Thyroid gland (tissue), 4 donors: Measurements from ENCODE around the gene FITM1. TPM values are rescaled to one million over a fixed set of nuclear protein-coding genes. Genes with fewer than 3 reads are reported as not detected.

Experiments
- DNase-seq, 2 donors: peaks; one replicate each; pipeline ENCODE4 v3.0.0-alpha.2; 2019
- H3K27ac ChIP-seq, 3 donors: fragments of 200-600 bp; sonication (generic); 1 replicate in 2 of 3; 2 replicates in 1 of 3; pipeline ENCODE4 v1.5.1; 2016 to 2019; ENCODE audit warnings: mild to moderate bottlenecking in 1 of 3, moderate library complexity in 1 of 3
- H3K27me3 ChIP-seq: fragments of 200-600 bp; sonication (generic); one replicate; pipeline ENCODE4 v1.5.1; 2019
- H3K36me3 ChIP-seq, 2 donors: fragments of 200-600 bp; sonication (generic); one replicate each; pipeline ENCODE4 v1.5.1; 2016 to 2019
- H3K4me1 ChIP-seq, 2 donors: fragments of 200-600 bp; sonication (generic); one replicate each; pipeline ENCODE4 v1.5.1; 2017 to 2019
- H3K4me3 ChIP-seq, 3 donors: fragments of 200-600 bp; sonication (generic); replicated peaks in 1 of 3; 1 replicate in 2 of 3; 2 replicates in 1 of 3; pipeline ENCODE4 v1.5.1; 2016; ENCODE audit warnings: mild to moderate bottlenecking in 1 of 3
- H3K9me3 ChIP-seq: fragments of 200-600 bp; sonication (generic); one replicate; pipeline ENCODE4 v1.5.1; 2017
- POLR2A ChIP-seq, 2 donors: fragments of 450-650 bp; IDR thresholded peaks; one replicate each; pipeline ENCODE4 v1.6.1; 2017; ENCODE audit warnings: antibody characterized with exemption in 2 of 2, mild to moderate bottlenecking in 2 of 2, moderate library complexity in 1 of 2
- WGBS, 2 donors: methylation state at CpG; one replicate each; pipeline ENCODE4 v1.1.5; 2017; 5-methylcytosine and 5-hydroxymethylcytosine counted together
- intact Hi-C: fragments of 100-400 bp; cut with DNase I; formaldehyde crosslinking; loops from one replicate; pipeline ENCODE4 v1.15.1; 2023
- total RNA-seq, 4 donors: library from RNA; depleted of rRNA; stranded (reverse); fragments of >200 nt; gene quantifications; one replicate each; pipeline ENCODE4 v1.2.3, GENCODE V29; 2016
- TF ChIP-seq, protein P1 (sequence below), 6 experiments: fragments of 200-600 bp in 3 of 6; fragments of 450-650 bp in 3 of 6; sonication (generic) in 3 of 6; IDR thresholded peaks; one replicate each; pipeline ENCODE4 v1.5.1; 2016 to 2019; ENCODE audit warnings: antibody characterized with exemption in 6 of 6, mild to moderate bottlenecking in 2 of 6, inconsistent platforms in 1 of 6, moderate library complexity in 1 of 6

FITM1 gene
- total RNA-seq, 4 donors from 2014 or later, result 0.63 to 3.5 (median 2.7) TPM; not detected in 1

DNA sequence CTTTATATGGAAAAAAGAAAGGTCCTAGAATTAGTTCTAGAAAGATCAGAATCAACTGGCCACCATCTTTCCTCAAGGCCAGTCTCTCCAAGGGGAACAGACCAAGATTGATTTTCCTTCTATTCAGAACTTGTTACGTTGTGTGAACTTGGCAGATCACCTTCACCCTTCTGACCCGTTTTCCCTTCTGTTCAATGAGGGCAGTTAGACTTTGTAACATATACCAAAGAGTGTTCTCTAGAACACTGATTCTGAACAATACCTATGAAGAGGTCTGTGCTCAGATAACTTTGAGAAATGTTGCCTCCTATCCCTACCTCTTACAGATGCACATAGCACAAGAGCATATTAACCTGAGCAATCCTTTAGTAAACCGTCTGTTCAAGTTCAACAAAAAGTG lies 47.0 kb upstream of the FITM1 start:
- Histone ChIP-seq H3K27me3 (no peaks in the 10 kb centered on the region), H3K4me1 (peaks cover 7 to 15% of the 10 kb centered on the region in 2 donors), H3K4me3 (no peak overlapping the region), H3K27ac (no peak overlapping the region), H3K9me3 (no peaks in the 10 kb centered on the region), H3K36me3 (no peaks in the 10 kb centered on the region)
- WGBS, 2 donors, result 90 to 94% methylated on average over 3 of the region's 3 CpGs
- no peak for TF ChIP-seq POLR2A (IDR thresholded peaks at IDR 0.05)
- TF ChIP-seq, protein P1, sequence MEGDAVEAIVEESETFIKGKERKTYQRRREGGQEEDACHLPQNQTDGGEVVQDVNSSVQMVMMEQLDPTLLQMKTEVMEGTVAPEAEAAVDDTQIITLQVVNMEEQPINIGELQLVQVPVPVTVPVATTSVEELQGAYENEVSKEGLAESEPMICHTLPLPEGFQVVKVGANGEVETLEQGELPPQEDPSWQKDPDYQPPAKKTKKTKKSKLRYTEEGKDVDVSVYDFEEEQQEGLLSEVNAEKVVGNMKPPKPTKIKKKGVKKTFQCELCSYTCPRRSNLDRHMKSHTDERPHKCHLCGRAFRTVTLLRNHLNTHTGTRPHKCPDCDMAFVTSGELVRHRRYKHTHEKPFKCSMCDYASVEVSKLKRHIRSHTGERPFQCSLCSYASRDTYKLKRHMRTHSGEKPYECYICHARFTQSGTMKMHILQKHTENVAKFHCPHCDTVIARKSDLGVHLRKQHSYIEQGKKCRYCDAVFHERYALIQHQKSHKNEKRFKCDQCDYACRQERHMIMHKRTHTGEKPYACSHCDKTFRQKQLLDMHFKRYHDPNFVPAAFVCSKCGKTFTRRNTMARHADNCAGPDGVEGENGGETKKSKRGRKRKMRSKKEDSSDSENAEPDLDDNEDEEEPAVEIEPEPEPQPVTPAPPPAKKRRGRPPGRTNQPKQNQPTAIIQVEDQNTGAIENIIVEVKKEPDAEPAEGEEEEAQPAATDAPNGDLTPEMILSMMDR (IDR thresholded peaks at IDR 0.05), result no peak
- intact Hi-C loops, result no loop called here
- no peak for DNase-seq

DNA sequence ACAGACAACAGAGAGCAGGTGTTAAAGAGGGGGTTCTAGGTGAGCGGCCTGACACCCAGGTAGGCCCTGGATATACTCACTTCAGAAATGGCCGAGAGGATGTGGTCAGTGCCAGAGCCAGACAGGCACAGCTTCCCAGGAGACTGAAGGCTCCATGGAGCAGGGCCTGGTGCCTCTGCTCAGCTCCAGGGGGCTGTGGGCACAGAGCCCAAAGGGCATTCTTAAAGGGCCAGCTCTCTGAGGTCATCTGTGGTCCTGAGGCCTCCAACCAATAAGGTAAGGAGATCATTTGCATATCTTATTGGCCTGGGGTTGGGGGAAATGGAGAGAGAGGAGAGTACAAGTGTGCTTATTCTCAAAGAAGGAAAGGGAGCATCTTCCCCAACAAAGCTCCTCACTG lies 46.0 kb upstream of the FITM1 start:
- no peak overlapping the region for H3K4me3 ChIP-seq
- no peaks in the 10 kb centered on the region for H3K9me3 ChIP-seq
- WGBS, 2 donors, result 88% methylated on average over 2 of the region's 2 CpGs
- H3K27ac ChIP-seq, result no peak overlapping the region
- peaks cover 7 to 15% of the 10 kb centered on the region in 2 donors for H3K4me1 ChIP-seq
- intact Hi-C loops, result no loop called here
- TF ChIP-seq POLR2A (IDR thresholded peaks at IDR 0.05), result no peak
- TF ChIP-seq, protein P1 (IDR thresholded peaks at IDR 0.05), result no peak
- no peaks in the 10 kb centered on the region for H3K27me3 ChIP-seq
- no peak for DNase-seq
- no peaks in the 10 kb centered on the region for H3K36me3 ChIP-seq

DNA sequence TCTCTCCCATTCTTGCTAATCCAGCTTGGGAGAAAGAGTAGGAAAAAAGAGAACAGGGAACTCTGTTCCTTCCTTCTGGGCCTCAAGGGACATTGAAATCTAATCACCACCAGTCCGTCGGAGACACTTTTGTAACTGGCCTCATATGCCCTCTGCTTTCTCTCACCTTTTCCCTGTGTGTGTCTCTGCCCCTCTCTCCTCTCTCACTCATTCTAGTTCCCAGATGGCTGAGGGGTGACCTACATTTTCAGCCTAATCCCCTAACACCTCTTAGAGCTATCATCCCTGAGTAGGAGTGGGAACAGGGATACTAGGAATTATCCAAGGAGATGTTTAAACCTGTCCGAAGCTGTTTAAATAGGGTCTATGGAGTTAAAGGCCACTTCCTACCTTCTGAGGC lies 45.2 kb upstream of the FITM1 start:
- 95% methylated on average over 3 of the region's 3 CpGs for WGBS, 2 donors
- no peak overlapping the region for H3K27ac ChIP-seq
- TF ChIP-seq, protein P1 (IDR thresholded peaks at IDR 0.05), result no peak
- TF ChIP-seq POLR2A (IDR thresholded peaks at IDR 0.05), result no peak
- DNase-seq, result no peak
- intact Hi-C loops, result no loop called here
- H3K36me3 ChIP-seq, result no peaks in the 10 kb centered on the region
- peaks cover 7 to 15% of the 10 kb centered on the region in 2 donors for H3K4me1 ChIP-seq
- H3K9me3 ChIP-seq, result no peaks in the 10 kb centered on the region
- no peak overlapping the region for H3K4me3 ChIP-seq
- no peaks in the 10 kb centered on the region for H3K27me3 ChIP-seq

DNA sequence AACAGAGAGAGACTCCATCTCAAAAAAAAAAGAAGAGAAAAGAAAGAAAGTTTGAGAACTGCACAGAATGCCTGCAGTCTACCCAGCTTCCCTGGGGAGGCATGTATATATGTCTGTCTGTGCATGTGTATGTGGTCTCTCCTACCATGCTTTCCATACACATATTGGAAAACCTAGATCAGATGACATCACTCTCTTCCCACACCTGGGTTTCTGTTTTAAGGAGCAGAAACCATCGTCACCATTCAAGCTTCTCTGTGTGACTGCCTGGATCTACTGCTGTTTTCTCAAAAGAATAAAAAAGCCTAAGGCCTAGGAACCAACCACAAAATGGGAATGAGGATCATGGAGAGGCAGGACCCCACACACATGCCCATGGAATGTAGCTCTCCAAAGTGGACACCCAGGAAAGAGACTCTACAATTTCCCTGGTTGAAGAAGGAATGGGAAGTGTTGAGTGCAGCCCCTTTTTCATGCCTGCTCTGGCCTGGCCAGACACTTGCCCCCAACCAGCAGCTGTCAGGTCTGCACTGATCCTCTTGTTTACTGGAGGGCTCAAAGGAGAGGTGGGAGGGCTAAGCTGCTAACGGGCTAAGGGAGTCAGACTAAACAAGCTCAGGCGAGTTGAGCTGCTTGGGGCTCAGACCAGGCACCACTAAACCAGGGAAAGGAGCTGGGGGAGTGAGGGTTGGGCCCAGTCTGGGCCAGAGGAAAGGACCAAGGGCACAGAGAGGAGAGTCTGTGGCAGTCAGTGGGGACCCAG lies 44.1 kb upstream of the FITM1 start:
- intact Hi-C loops, result no loop called here
- peaks cover 0 to 9% of the 10 kb centered on the region in 2 donors for H3K4me1 ChIP-seq
- no peak overlapping the region for H3K27ac ChIP-seq
- 72 to 80% methylated on average over 3 of the region's 3 CpGs for WGBS, 2 donors
- TF ChIP-seq, protein P1 (IDR thresholded peaks at IDR 0.05), result no peak
- no peak for TF ChIP-seq POLR2A (IDR thresholded peaks at IDR 0.05)
- H3K27me3 ChIP-seq, result no peaks in the 10 kb centered on the region
- no peaks in the 10 kb centered on the region for H3K36me3 ChIP-seq
- no peaks in the 10 kb centered on the region for H3K9me3 ChIP-seq
- no peak for DNase-seq
- no peak overlapping the region for H3K4me3 ChIP-seq

DNA sequence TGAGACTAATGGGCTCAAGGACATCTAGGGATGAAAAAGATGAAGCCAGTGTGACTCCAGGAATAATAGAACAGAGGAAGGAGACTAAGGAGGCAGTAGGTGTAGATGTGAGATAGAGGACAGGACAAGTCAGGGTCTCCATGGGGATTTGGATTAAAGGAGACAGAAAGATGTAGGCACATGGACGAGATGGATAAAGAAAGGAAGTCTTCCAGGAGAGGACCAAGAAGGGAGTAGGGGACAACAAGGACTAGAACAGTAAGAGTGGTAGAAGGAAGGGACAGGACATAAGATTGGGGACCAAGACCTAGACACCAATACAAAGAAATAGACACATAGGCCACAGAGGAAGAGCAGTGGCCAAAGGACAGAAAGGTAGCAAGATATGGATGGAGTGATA lies 43.5 kb upstream of the FITM1 start:
- intact Hi-C loops, result no loop called here
- H3K4me3 ChIP-seq, result no peak overlapping the region
- H3K27me3 ChIP-seq, result no peaks in the 10 kb centered on the region
- H3K36me3 ChIP-seq, result no peaks in the 10 kb centered on the region
- H3K9me3 ChIP-seq, result no peaks in the 10 kb centered on the region
- peaks cover 0 to 3% of the 10 kb centered on the region in 2 donors for H3K4me1 ChIP-seq
- WGBS, 2 donors, result 92 to 93% methylated on average over 1 of the region's 1 CpG
- TF ChIP-seq, protein P1 (IDR thresholded peaks at IDR 0.05), result no peak
- no peak for TF ChIP-seq POLR2A (IDR thresholded peaks at IDR 0.05)
- DNase-seq, result no peak
- no peak overlapping the region for H3K27ac ChIP-seq
